ENCODE results near the gene LUC7L. TPM values are rescaled to one million over a fixed set of nuclear protein-coding genes. Genes with fewer than 3 reads are reported as not detected.

The LUC7L gene
- total and polyA plus RNA-seq, 8 donors, result 77.5 to 221 (median 110) TPM

- WGBS, 5 donors, result 9 to 33% (median 27%) methylated on average over 1 to 3 of the region's 3 CpGs
- intact Hi-C loops (cut with DNase I; ENCODE audit: low total_unique reads), result no loop called here
- Histone ChIP-seq H3K9me3 (no peaks in the 10 kb centered on the region), H3K4me3 (no peak overlapping the region), H3K27me3 (peaks cover 29 to 84% (median 69%) of the 10 kb centered on the region in 3 donors), H3K4me1 (peaks cover 16 to 29% (median 21%) of the 10 kb centered on the region in 4 donors), H3K36me3 (no peaks in the 10 kb centered on the region), H3K27ac (no peak overlapping the region)
- TF ChIP-seq EP300 (IDR thresholded peaks at IDR 0.05) (no peak), POLR2A (IDR thresholded peaks at IDR 0.05) (no peak), POLR2AphosphoS5 (IDR thresholded peaks at IDR 0.05) (no peak)
- TF ChIP-seq, protein P1, sequence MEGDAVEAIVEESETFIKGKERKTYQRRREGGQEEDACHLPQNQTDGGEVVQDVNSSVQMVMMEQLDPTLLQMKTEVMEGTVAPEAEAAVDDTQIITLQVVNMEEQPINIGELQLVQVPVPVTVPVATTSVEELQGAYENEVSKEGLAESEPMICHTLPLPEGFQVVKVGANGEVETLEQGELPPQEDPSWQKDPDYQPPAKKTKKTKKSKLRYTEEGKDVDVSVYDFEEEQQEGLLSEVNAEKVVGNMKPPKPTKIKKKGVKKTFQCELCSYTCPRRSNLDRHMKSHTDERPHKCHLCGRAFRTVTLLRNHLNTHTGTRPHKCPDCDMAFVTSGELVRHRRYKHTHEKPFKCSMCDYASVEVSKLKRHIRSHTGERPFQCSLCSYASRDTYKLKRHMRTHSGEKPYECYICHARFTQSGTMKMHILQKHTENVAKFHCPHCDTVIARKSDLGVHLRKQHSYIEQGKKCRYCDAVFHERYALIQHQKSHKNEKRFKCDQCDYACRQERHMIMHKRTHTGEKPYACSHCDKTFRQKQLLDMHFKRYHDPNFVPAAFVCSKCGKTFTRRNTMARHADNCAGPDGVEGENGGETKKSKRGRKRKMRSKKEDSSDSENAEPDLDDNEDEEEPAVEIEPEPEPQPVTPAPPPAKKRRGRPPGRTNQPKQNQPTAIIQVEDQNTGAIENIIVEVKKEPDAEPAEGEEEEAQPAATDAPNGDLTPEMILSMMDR (IDR thresholded peaks at IDR 0.05), result no peak
- no peak for DNase-seq
These were observed 60.2 kb downstream of the LUC7L start for GRCh38 chr16:169014-169413.

DNA sequence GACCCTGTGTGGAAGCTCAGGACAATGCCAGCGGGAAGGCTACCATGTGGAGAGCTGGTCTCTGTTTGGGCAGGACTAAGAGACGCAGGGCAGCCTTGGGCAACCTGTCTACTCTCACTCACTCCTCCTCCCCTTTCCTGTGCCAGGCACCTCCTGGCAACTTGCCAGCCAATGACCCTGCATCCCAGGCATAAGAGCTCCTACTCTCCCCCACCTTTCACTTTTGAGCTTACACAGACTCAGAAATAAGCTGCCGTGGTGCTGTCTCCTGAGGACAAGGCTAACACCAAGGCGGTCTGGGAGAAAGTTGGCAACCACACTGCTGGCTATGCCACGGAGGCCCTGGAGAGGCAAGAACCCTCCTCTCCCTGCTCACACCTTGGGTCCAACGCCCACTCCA, 60.8 kb downstream of the LUC7L start:
- no peak overlapping the region for H3K27ac ChIP-seq
- WGBS, 5 donors, result 49 to 61% (median 58%) methylated on average over 6 of the region's 6 CpGs
- no peaks in the 10 kb centered on the region for H3K9me3 ChIP-seq
- peaks cover 29 to 81% (median 67%) of the 10 kb centered on the region in 3 donors for H3K27me3 ChIP-seq
- intact Hi-C loops (cut with DNase I; ENCODE audit: low total_unique reads), result no loop called here
- no peaks in the 10 kb centered on the region for H3K36me3 ChIP-seq
- DNase-seq, result no peak
- TF ChIP-seq POLR2AphosphoS5 (IDR thresholded peaks at IDR 0.05) (no peak), POLR2A (IDR thresholded peaks at IDR 0.05) (no peak), EP300 (IDR thresholded peaks at IDR 0.05) (no peak)
- TF ChIP-seq, protein P1 (IDR thresholded peaks at IDR 0.05), result no peak
- H3K4me3 ChIP-seq, result no peak overlapping the region
- peaks cover 16 to 28% (median 20%) of the 10 kb centered on the region in 4 donors for H3K4me1 ChIP-seq

DNA sequence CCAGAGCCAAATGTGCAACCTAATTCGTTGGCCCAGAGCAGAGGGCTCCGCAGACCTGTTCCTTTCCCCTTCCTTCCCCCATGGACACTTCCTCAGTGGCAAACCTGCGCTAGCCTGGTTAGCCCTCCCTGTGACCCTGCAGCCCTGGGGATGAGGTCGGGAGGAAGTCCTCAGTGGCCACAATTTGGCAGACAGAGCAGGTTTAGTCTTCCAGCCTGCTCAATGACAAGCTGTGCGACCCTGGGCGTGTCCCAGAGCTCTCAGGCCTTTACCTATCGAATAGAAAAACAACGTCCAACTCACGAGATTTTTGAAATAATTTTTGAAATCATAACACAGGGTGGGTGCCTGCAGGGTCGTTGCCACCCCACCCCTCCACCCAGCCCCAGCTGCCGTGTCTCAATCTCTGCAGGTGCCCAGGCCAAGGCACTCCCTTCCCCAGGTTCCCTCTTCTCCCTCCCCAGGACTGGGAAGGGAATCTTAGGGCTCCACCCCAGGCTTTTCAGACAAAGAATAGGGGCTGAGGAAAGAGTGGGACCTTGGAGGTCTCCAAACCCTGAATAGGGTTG, 62.0 kb downstream of the LUC7L start:
- no peak overlapping the region for H3K4me3 ChIP-seq
- TF ChIP-seq EP300 (IDR thresholded peaks at IDR 0.05) (no peak), POLR2AphosphoS5 (IDR thresholded peaks at IDR 0.05) (no peak), POLR2A (IDR thresholded peaks at IDR 0.05) (no peak)
- TF ChIP-seq, protein P1 (IDR thresholded peaks at IDR 0.05), result no peak
- H3K9me3 ChIP-seq, result no peaks in the 10 kb centered on the region
- no peaks in the 10 kb centered on the region for H3K36me3 ChIP-seq
- H3K4me1 ChIP-seq, result peaks cover 16 to 25% (median 19%) of the 10 kb centered on the region in 4 donors
- intact Hi-C loops (cut with DNase I; ENCODE audit: low total_unique reads), result no loop called here
- WGBS, 5 donors, result 9 to 17% (median 13%) methylated on average over 11 of the region's 11 CpGs
- DNase-seq, result no peak
- H3K27ac ChIP-seq, result no peak overlapping the region
- peaks cover 29 to 89% (median 63%) of the 10 kb centered on the region in 3 donors for H3K27me3 ChIP-seq

- Histone ChIP-seq H3K27me3 (peaks cover 26 to 88% (median 59%) of the 10 kb centered on the region in 3 donors), H3K4me3 (peak overlapping the region in 1 of 4 donors; percentile 35), H3K36me3 (no peaks in the 10 kb centered on the region), H3K4me1 (peaks cover 16 to 25% (median 19%) of the 10 kb centered on the region in 4 donors), H3K9me3 (no peaks in the 10 kb centered on the region), H3K27ac (no peak overlapping the region)
- no peak for TF ChIP-seq POLR2AphosphoS5 (IDR thresholded peaks at IDR 0.05)
- TF ChIP-seq EP300 (IDR thresholded peaks at IDR 0.05), result no peak
- no peak for TF ChIP-seq POLR2A (IDR thresholded peaks at IDR 0.05)
- TF ChIP-seq, protein P1 (IDR thresholded peaks at IDR 0.05), result no peak
- DNase-seq, result no peak
- WGBS, 5 donors, result 4 to 7% (median 5%) methylated on average over 23 to 45 of the region's 45 CpGs
- intact Hi-C loops (cut with DNase I; ENCODE audit: low total_unique reads), result no loop called here
These were observed 62.7 kb downstream of the LUC7L start for GRCh38 chr16:166375-167121.
